HepG2 (cell line): ENCODE data around the gene NEURL2. TPM values are rescaled to one million over a fixed set of nuclear protein-coding genes. Genes with fewer than 3 reads are reported as not detected.

ENCODE experiments used
- ARNTL ChIP-seq: sonication (generic); formaldehyde crosslinking; IDR thresholded peaks from 2 replicates; pipeline ENCODE4 v1.4.0; 2020; ENCODE audit warnings: mild to moderate bottlenecking, missing genetic modification reagents
- ATAD3A ChIP-seq: sonication (generic); formaldehyde crosslinking; IDR thresholded peaks from 2 replicates; pipeline ENCODE4 v1.4.0; 2020; ENCODE audit warnings: missing genetic modification reagents
- CAMTA2 ChIP-seq: sonication (generic); formaldehyde crosslinking; IDR thresholded peaks from 2 replicates; pipeline ENCODE4 v1.4.0; 2020; ENCODE audit warnings: mild to moderate bottlenecking, missing genetic modification reagents, borderline replicate concordance
- ELF3 ChIP-seq: IDR thresholded peaks from 2 replicates; pipeline ENCODE4 v1.6.1; 2016; ENCODE audit warnings: missing genetic modification reagents, missing compliant biosample characterization
- KDM1A ChIP-seq: IDR thresholded peaks from 2 replicates; pipeline ENCODE4 v1.6.1; 2016; ENCODE audit warnings: missing compliant biosample characterization
- NCOR1 ChIP-seq: fragments of 200-600 bp; sonication (generic); IDR thresholded peaks from 2 replicates; pipeline ENCODE4 v1.7.0; 2017; ENCODE audit warnings: antibody characterized with exemption, low read length, borderline replicate concordance
- NFIB ChIP-seq: sonication (generic); formaldehyde crosslinking; IDR thresholded peaks from 2 replicates; pipeline ENCODE4 v1.9.0; 2021; ENCODE audit warnings: missing genetic modification reagents, mild to moderate bottlenecking, borderline replicate concordance
- RARG ChIP-seq: sonication (generic); formaldehyde crosslinking; IDR thresholded peaks from 2 replicates; pipeline ENCODE4 v1.4.0; 2020; ENCODE audit warnings: low read depth, mild to moderate bottlenecking, missing genetic modification reagents
- REXO4 ChIP-seq: sonication (generic); formaldehyde crosslinking; IDR thresholded peaks from 2 replicates; pipeline ENCODE4 v1.8.0; 2022; ENCODE audit warnings: missing genetic modification reagents, mild to moderate bottlenecking, borderline replicate concordance
- SKIL ChIP-seq: sonication (generic); formaldehyde crosslinking; IDR thresholded peaks from 2 replicates; pipeline ENCODE4 v1.8.0; 2022; ENCODE audit warnings: missing genetic modification reagents, mild to moderate bottlenecking, moderate library complexity, borderline replicate concordance
- SMARCC2 ChIP-seq: fragments of 450-650 bp; IDR thresholded peaks from 2 replicates; pipeline ENCODE4 v1.6.1; 2017; ENCODE audit warnings: antibody characterized with exemption, mild to moderate bottlenecking
- TBP ChIP-seq: sonication (generic); formaldehyde crosslinking; IDR thresholded peaks from 2 replicates; pipeline ENCODE4 v1.5.0; 2020; ENCODE audit warnings: missing genetic modification reagents
- TCF7 ChIP-seq: sonication (generic); IDR thresholded peaks from 2 replicates; pipeline ENCODE4 v1.6.1; 2016; ENCODE audit warnings: antibody characterized with exemption, low read depth
- ZBTB25 ChIP-seq: IDR thresholded peaks from 2 replicates; pipeline ENCODE4 v1.6.1; 2018; ENCODE audit warnings: missing genetic modification reagents
- ZBTB3 ChIP-seq: sonication (generic); formaldehyde crosslinking; IDR thresholded peaks from 2 replicates; pipeline ENCODE4 v1.4.0; 2020; ENCODE audit warnings: low read depth, mild to moderate bottlenecking, moderate library complexity, missing genetic modification reagents, borderline replicate concordance
- ZNF678 ChIP-seq: sonication (generic); formaldehyde crosslinking; IDR thresholded peaks from 2 replicates; pipeline ENCODE4 v1.4.0; 2020; ENCODE audit warnings: mild to moderate bottlenecking, missing genetic modification reagents
- ZNF691 ChIP-seq: sonication (generic); formaldehyde crosslinking; IDR thresholded peaks from 2 replicates; pipeline ENCODE4 v1.4.0; 2020; ENCODE audit warnings: missing genetic modification reagents, low read depth, mild to moderate bottlenecking, borderline replicate concordance
- polyA plus RNA-seq, 8 experiments: library from polyadenylated mRNA; depleted of rRNA in 3 of 8; stranded (reverse) in 7 of 8; unstranded in 1 of 8; fragments of >200 nt; fragmentation: Illumina TruSeq in 4 of 8; extraction: Trizol in 4 of 8; gene quantifications; 2 replicates each; pipeline versions ENCODE4 v1.2.1 to v1.2.3, GENCODE V29; 2011 to 2016; ENCODE audit warnings: low read depth in 4 of 8, missing spikeins in 1 of 8, mixed read lengths in 1 of 8; ENCODE audit not compliant: insufficient read depth in 1 of 8
- total RNA-seq, 5 experiments: library from RNA; depleted of rRNA; stranded (reverse); fragments of >200 nt; fragmentation: Illumina TruSeq; extraction: Trizol; gene quantifications; 2 replicates each; pipeline ENCODE4 v1.2.3, GENCODE V29; 2016; ENCODE audit warnings: low read depth in 1 of 5
- TF ChIP-seq, protein P1 (sequence below): sonication (generic); formaldehyde crosslinking; IDR thresholded peaks from 2 replicates; pipeline ENCODE4 v1.4.0; 2020; ENCODE audit warnings: missing genetic modification reagents, borderline replicate concordance
- TF ChIP-seq, protein P2 (sequence below), 2 experiments: sonication (generic) in 1 of 2; formaldehyde crosslinking in 1 of 2; IDR thresholded peaks; 2 replicates each; pipeline versions ENCODE4 v1.4.0 to v1.6.1; 2018 to 2020; ENCODE audit warnings: missing genetic modification reagents in 2 of 2, borderline replicate concordance in 1 of 2, low read depth in 1 of 2, mild to moderate bottlenecking in 1 of 2, missing biosample characterization in 1 of 2

The NEURL2 gene
- total and polyA plus RNA-seq, 2 of the 13 experiments (the other 11 are each of a cell fraction or from before 2014, with no cell fraction given): 7.2 to 9.7 TPM

DNA sequence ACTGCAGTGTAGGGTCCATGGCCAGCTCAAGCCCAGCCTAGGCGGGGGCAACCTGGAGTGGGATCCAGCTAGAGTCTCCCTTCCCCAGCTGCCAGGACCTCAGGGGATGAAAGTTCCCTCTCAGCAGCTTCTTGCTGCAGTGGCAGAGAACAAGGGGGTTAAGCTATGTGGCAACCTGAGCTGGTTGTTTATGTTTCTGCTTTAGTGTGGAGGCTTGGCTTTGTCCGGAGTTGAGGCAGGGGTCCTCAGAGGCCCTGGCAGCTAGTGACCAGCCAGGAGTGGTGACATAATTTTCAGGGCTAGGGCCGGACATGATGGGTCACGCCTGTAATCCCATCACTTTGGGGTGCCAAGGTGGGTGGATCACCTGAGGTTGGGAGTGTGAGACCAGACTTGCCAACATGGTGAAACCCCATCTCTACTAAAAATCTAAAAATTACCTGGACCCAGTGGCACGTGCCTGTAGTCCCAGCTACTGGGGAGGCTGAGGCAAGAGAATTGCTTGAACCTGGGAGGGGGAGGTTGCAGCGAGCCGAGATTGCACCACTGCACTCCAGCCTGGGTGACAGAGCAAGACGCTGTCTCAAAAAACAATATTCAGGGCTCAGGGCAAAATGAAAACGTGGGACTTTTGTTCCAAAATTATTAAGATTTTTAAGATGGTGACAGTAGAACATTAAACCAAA, 35.0 kb upstream of the NEURL2 start (continued):
- no peak for TF ChIP-seq KDM1A
- no peak for TF ChIP-seq ELF3
- TF ChIP-seq, protein P1, sequence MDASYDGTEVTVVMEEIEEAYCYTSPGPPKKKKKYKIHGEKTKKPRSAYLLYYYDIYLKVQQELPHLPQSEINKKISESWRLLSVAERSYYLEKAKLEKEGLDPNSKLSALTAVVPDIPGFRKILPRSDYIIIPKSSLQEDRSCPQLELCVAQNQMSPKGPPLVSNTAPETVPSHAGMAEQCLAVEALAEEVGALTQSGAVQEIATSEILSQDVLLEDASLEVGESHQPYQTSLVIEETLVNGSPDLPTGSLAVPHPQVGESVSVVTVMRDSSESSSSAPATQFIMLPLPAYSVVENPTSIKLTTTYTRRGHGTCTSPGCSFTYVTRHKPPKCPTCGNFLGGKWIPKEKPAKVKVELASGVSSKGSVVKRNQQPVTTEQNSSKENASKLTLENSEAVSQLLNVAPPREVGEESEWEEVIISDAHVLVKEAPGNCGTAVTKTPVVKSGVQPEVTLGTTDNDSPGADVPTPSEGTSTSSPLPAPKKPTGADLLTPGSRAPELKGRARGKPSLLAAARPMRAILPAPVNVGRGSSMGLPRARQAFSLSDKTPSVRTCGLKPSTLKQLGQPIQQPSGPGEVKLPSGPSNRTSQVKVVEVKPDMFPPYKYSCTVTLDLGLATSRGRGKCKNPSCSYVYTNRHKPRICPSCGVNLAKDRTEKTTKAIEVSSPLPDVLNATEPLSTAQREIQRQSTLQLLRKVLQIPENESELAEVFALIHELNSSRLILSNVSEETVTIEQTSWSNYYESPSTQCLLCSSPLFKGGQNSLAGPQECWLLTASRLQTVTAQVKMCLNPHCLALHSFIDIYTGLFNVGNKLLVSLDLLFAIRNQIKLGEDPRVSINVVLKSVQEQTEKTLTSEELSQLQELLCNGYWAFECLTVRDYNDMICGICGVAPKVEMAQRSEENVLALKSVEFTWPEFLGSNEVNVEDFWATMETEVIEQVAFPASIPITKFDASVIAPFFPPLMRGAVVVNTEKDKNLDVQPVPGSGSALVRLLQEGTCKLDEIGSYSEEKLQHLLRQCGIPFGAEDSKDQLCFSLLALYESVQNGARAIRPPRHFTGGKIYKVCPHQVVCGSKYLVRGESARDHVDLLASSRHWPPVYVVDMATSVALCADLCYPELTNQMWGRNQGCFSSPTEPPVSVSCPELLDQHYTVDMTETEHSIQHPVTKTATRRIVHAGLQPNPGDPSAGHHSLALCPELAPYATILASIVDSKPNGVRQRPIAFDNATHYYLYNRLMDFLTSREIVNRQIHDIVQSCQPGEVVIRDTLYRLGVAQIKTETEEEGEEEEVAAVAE (CRISPR knock-in tag): no peak
- TF ChIP-seq TCF7: no peak
- TF ChIP-seq TBP (CRISPR knock-in tag): no peak
- TF ChIP-seq, protein P2, sequence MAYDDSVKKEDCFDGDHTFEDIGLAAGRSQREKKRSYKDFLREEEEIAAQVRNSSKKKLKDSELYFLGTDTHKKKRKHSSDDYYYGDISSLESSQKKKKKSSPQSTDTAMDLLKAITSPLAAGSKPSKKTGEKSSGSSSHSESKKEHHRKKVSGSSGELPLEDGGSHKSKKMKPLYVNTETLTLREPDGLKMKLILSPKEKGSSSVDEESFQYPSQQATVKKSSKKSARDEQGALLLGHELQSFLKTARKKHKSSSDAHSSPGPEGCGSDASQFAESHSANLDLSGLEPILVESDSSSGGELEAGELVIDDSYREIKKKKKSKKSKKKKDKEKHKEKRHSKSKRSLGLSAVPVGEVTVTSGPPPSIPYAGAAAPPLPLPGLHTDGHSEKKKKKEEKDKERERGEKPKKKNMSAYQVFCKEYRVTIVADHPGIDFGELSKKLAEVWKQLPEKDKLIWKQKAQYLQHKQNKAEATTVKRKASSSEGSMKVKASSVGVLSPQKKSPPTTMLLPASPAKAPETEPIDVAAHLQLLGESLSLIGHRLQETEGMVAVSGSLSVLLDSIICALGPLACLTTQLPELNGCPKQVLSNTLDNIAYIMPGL (CRISPR knock-in tag; IDR thresholded peaks at IDR 0.05; ENCODE audit: borderline replicate concordance in 1 of 2, low read depth in 1 of 2): no peak
- TF ChIP-seq CAMTA2: no peak
- TF ChIP-seq ZNF691 (CRISPR knock-in tag): no peak
- TF ChIP-seq NFIB (CRISPR knock-in tag): no peak
- no peak for TF ChIP-seq REXO4 (CRISPR knock-in tag)
- TF ChIP-seq RARG (CRISPR knock-in tag): no peak
- TF ChIP-seq ZNF678: no peak
- no peak for TF ChIP-seq ZBTB3
- no peak for TF ChIP-seq SKIL (CRISPR knock-in tag)
- TF ChIP-seq ARNTL (CRISPR knock-in tag): 0 out of 2 replicates have a peak, but pooled peaks have one; percentile 6
- no peak for TF ChIP-seq NCOR1
- TF ChIP-seq ZBTB25: 0 out of 2 replicates have a peak, but pooled peaks have one; percentile 14
- TF ChIP-seq SMARCC2: no peak
- TF ChIP-seq ATAD3A: no peak
